Fibroblast of mammary gland (primary cell): ENCODE data around the gene DIPK1A.

Experiments used
- DNase-seq: peaks from one replicate; pipeline ENCODE4 v3.0.0-alpha.2; 2010; ENCODE audit warnings: low read depth
- H3K4me3 ChIP-seq: 2 replicates; pipeline ENCODE4 v1.5.1; 2011; ENCODE audit warnings: low read depth, mild to moderate bottlenecking, low read length, moderate library complexity; ENCODE audit not compliant: control insufficient read depth
- TF ChIP-seq, protein P1 (sequence below): conservative IDR thresholded peaks from 2 replicates; pipeline ENCODE4 v1.5.1; 2011; ENCODE audit warnings: low read depth, low read length, inconsistent platforms; ENCODE audit not compliant: control insufficient read depth, insufficient read depth

Gene DIPK1A

DNA sequence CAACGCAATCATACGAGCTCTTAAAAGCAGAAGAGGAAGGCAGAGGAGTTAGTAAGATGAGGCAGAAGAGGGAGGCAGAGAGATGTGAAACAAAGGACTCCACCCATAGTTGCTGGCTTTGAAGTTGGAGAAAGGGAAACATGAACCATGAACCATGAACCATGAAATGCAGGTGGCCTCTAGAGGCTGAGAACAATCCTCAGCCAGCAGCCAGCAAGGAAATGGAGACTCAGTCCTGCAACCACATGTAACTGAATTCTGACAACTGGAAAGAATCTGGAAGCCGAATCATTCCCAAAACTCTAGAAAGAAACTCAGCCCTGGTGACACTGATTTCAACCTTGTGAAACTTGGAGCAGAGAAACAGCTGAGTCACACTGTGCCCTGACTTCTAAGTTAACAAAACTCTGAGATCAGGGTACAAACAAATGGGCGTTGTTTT lies 10.1 kb downstream of the DIPK1A start:
- no peak overlapping the region for H3K4me3 ChIP-seq
- TF ChIP-seq, protein P1, sequence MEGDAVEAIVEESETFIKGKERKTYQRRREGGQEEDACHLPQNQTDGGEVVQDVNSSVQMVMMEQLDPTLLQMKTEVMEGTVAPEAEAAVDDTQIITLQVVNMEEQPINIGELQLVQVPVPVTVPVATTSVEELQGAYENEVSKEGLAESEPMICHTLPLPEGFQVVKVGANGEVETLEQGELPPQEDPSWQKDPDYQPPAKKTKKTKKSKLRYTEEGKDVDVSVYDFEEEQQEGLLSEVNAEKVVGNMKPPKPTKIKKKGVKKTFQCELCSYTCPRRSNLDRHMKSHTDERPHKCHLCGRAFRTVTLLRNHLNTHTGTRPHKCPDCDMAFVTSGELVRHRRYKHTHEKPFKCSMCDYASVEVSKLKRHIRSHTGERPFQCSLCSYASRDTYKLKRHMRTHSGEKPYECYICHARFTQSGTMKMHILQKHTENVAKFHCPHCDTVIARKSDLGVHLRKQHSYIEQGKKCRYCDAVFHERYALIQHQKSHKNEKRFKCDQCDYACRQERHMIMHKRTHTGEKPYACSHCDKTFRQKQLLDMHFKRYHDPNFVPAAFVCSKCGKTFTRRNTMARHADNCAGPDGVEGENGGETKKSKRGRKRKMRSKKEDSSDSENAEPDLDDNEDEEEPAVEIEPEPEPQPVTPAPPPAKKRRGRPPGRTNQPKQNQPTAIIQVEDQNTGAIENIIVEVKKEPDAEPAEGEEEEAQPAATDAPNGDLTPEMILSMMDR = no peak
- peak; percentile 87 for DNase-seq

DNA sequence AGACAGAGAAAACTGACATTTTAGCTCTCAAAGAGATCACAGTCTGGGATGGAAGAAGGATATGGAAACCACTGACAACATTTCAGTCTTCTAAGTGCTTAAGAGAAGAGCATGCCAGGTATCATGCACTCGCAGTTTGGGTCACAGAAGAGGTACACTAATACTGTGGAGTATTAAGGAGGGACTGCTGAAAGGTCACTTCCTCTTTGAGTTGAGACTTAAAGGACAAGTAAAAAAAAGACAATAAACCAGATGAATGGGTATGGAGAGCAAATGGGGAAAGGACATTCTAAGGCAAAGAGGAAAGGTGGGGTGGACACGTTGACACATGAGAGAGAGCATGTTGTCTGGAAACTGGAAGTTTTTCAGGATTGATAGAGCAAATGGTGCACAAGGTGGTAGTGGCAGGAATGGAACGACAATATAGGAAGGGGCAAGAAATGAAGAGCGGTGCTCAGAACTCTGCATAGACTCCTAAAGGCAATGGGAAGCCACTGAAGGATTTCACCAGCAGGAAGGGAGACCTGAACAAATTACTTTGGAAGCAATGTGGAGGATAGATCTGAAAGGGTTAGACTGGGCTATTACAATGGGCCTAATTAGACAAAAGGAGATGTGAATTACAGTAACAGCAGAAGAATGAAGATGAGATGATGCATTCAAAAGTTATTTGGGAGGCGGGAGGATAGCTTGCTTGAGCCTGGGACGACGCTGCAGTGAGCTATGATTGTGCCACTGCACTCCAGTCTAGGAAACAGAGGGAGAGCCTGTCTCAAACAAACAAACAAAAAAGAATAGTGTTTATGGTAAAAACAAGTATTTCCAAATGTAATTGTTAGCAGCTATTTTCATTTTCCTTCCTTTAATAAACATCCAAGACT lies 11.1 kb downstream of the DIPK1A start:
- H3K4me3 ChIP-seq = no peak overlapping the region
- TF ChIP-seq, protein P1 = no peak
- peak; percentile 63 for DNase-seq

DNA sequence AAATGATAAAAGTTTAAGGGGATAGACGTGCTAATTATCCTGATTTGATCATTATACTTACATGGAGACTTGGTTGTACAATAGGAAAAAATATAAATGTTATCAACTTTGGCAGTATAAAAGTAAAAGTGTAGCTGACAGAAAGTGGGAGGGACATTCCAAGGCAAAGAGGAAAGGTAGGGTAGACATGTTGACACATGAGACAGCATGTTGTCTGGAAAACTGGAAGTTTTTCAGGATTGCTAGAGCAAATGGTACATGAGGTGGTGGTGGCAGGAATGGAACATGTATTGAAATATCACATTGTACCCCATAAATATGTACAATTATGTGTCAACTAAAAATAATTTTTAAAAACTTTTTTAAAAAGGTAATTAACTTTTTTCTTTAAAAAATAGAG lies 13.2 kb downstream of the DIPK1A start:
- H3K4me3 ChIP-seq = no peak overlapping the region
- TF ChIP-seq, protein P1 = no peak
- no peak for DNase-seq

DNA sequence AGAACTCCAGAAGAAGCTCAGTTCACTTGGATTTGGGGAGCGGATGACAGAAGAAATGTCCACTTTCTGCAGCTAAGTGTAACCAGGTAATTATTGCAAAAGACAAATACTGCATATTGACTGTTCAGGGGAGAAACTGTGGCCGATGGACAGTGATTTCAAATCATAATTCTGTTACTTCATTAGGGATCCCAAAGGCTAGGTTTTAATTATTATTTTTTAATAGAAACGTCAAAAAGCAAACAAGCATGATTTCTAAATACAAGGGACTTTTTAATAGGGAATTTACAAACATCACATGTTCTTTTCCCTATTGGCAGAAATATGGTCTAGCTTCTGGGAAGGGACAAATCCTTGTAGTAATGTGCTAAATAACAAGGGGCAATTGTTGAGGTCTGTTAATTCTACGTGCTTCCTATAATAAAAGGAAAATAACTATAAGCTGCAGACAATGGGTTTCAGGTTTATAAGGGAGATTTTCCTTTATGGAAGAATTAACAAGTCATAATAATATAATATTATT lies 15.5 kb downstream of the DIPK1A start:
- no peak overlapping the region for H3K4me3 ChIP-seq
- TF ChIP-seq, protein P1 = no peak
- no peak for DNase-seq

DNA sequence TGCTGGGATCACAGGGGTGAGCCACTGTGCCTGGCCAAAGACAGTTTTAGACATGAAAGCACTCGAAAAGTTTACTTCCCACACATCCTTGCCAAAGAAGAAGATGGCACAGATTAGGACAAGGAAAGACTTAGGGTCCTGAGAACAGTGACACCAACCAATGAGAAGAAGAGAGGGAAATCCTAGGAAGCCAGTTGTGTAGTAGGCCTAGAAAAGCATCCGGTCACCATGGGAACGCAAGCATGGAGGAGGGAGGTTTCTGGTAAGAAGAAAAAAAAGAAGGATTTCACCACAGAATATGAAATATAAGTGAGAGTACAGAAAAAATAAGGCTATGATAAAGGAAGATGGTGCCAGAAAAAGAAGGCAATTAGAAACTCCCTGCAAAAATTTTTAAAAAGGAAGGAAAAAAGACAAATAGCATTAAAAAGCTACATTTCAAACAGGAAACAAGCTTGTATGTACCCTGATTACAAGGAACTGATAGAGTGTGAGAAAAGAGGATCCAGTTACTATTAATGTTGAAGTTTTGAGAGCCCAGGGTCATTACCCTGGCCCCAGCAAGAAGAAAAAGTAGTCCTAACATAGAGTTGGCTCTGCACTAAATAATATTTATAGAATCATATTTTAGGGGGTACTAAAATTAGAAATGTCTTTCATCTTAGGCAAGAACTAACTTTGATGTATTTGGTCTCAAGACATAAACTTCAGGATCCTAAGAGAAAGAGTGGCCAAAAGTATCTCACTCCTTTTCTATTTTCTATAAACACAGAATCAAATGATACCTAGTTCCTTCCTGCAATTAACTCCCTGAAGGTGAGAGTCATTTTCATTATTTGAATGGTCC lies 16.1 kb downstream of the DIPK1A start:
- TF ChIP-seq, protein P1 = no peak
- no peak overlapping the region for H3K4me3 ChIP-seq
- DNase-seq = no peak

DNA sequence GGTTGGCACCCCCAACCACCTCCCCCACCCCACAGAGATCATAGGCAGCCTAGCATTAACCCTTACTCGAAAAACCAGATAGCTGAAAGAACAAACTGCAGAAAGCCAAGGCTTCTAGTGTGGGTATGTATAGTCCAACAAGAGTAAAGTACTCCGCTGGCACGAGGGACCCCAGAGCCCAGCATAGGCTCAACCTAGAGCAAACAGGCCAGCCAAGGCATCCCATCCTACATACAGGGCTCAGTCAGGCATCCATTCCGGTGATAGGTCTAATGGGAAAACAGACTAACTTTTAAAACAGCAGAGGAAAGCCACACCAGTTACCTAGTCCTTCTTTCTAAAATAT lies 17.8 kb downstream of the DIPK1A start:
- TF ChIP-seq, protein P1 = no peak
- DNase-seq = no peak

More for the DNA sequence above, 17.8 kb downstream of the DIPK1A start:
- H3K4me3 ChIP-seq = no peak overlapping the region
